SK-N-SH (cell line): ENCODE results near the gene TBL1X. TPM values are rescaled to one million over a fixed set of nuclear protein-coding genes. Genes with fewer than 3 reads are reported as not detected.

ENCODE experiments used
- CTCF ChIA-PET: fragments of 300-600, 350-600 bp; formaldehyde crosslinking; extraction: SDS; loops from one replicate; lab custom pipeline; 2021; lab: Yijun Ruan, JAX
- POLR2A ChIA-PET: fragments of 350-600 bp; sonication (Branson Sonifier 250); formaldehyde crosslinking; extraction: SDS; loops from one replicate; lab custom pipeline; 2020; ENCODE audit warnings: antibody characterized with exemption, inconsistent platforms; lab: Yijun Ruan, JAX
- DNase-seq: peaks from one replicate; pipeline ENCODE4 v3.0.0; 2012
- H2AFZ ChIP-seq: fragments of 200-600 bp; sonication (generic); 2 replicates; pipeline ENCODE4 v1.8.1; 2016; ENCODE audit warnings: antibody characterized with exemption, mild to moderate bottlenecking, low read depth
- H3F3A ChIP-seq: fragments of 200-600 bp; sonication (generic); replicated peaks from 2 replicates; pipeline ENCODE3; 2016; ENCODE audit warnings: antibody characterized with exemption, mild to moderate bottlenecking; ENCODE audit not compliant: insufficient read depth
- H3K27ac ChIP-seq, 2 experiments: fragments of 200-500 bp in 1 of 2; fragments of 200-600 bp in 1 of 2; sonication (Bioruptor generic) in 1 of 2; sonication (generic), shearing (Covaris generic) in 1 of 2; 2 replicates each; pipeline versions ENCODE4 v1.5.1 to v1.6.1; 2014 to 2016; ENCODE audit warnings: low read depth in 2 of 2, inconsistent platforms in 1 of 2, low read length in 1 of 2, mild to moderate bottlenecking in 1 of 2, mixed read lengths in 1 of 2
- H3K27me3 ChIP-seq: fragments of 200-600 bp; sonication (generic), shearing (Covaris generic); 2 replicates; pipeline ENCODE4 v1.6.1; 2016; ENCODE audit warnings: mixed run types; ENCODE audit not compliant: insufficient read depth
- H3K36me3 ChIP-seq, 2 experiments: fragments of 200-500 bp in 1 of 2; fragments of 200-600 bp in 1 of 2; sonication (Bioruptor generic) in 1 of 2; sonication (generic) in 1 of 2; replicated peaks in 1 of 2; 2 replicates each; pipeline versions ENCODE3 to v1.5.1; 2014 to 2016; ENCODE audit warnings: low read length in 1 of 2, mild to moderate bottlenecking in 1 of 2; ENCODE audit not compliant: insufficient read depth in 2 of 2, control insufficient read depth in 1 of 2
- H3K4me1 ChIP-seq, 2 experiments: fragments of 200-500 bp in 1 of 2; fragments of 200-600 bp in 1 of 2; sonication (Bioruptor generic) in 1 of 2; sonication (generic), shearing (Covaris generic) in 1 of 2; 2 replicates each; pipeline versions ENCODE4 v1.5.1 to v1.6.1; 2014 to 2016; ENCODE audit warnings: low read depth in 1 of 2, low read length in 1 of 2, mixed run types in 1 of 2; ENCODE audit not compliant: insufficient read depth in 2 of 2, control insufficient read depth in 1 of 2
- H3K4me2 ChIP-seq: fragments of 200-600 bp; sonication (generic), shearing (Covaris generic); 2 replicates; pipeline ENCODE4 v1.6.1; 2017; ENCODE audit warnings: mixed run types
- H3K4me3 ChIP-seq, 2 experiments: fragments of 200-500 bp in 1 of 2; fragments of 200-600 bp in 1 of 2; sonication (Bioruptor generic) in 1 of 2; sonication (generic), shearing (Covaris generic) in 1 of 2; 2 replicates each; pipeline versions ENCODE4 v1.5.1 to v1.8.1; 2014 to 2016; ENCODE audit warnings: low read depth in 2 of 2, inconsistent platforms in 1 of 2, low read length in 1 of 2, mild to moderate bottlenecking in 1 of 2, mixed read lengths in 1 of 2, moderate library complexity in 1 of 2
- H3K79me2 ChIP-seq: fragments of 200-600 bp; sonication (generic); 2 replicates; pipeline ENCODE4 v1.8.1; 2017; ENCODE audit warnings: mild to moderate bottlenecking; ENCODE audit not compliant: insufficient read depth
- H3K9ac ChIP-seq: fragments of 200-600 bp; sonication (generic); 2 replicates; pipeline ENCODE4 v1.6.1; 2017; ENCODE audit warnings: mixed run types
- H3K9me2 ChIP-seq: fragments of 200-600 bp; sonication (generic); 2 replicates; pipeline ENCODE4 v1.6.1; 2017; ENCODE audit warnings: mixed run types
- H3K9me3 ChIP-seq: fragments of 200-600 bp; sonication (generic); 2 replicates; pipeline ENCODE4 v1.6.1; 2017; ENCODE audit warnings: mixed run types, mild to moderate bottlenecking, moderate library complexity
- H4K20me1 ChIP-seq: fragments of 200-600 bp; sonication (generic); 2 replicates; pipeline ENCODE4 v1.6.1; 2017; ENCODE audit warnings: mild to moderate bottlenecking, mixed run types; ENCODE audit not compliant: insufficient read depth
- CTCF ChIP-seq: fragments of 200-600 bp; sonication (generic); IDR thresholded peaks from 2 replicates; pipeline ENCODE4 v1.6.1; 2017; ENCODE audit warnings: antibody characterized with exemption, mild to moderate bottlenecking, moderate library complexity
- FOXJ3 ChIP-seq: sonication (generic); formaldehyde crosslinking; IDR thresholded peaks from 2 replicates; pipeline ENCODE4 v1.5.1; 2020; ENCODE audit warnings: mild to moderate bottlenecking, missing genetic modification reagents
- GABPA ChIP-seq: IDR thresholded peaks from 2 replicates; pipeline ENCODE4 v1.4.0; 2012; ENCODE audit warnings: low read depth, mild to moderate bottlenecking
- GATA2 ChIP-seq: sonication (generic); formaldehyde crosslinking; IDR thresholded peaks from 2 replicates; pipeline ENCODE4 v1.5.0; 2020; ENCODE audit warnings: mild to moderate bottlenecking, missing genetic modification reagents
- JUND ChIP-seq: IDR thresholded peaks from 2 replicates; pipeline ENCODE4 v1.4.0; 2012
- MEF2A ChIP-seq: IDR thresholded peaks from 2 replicates; pipeline ENCODE4 v1.4.0; 2012; ENCODE audit warnings: low read depth, borderline replicate concordance
- NRF1 ChIP-seq: IDR thresholded peaks from 2 replicates; pipeline ENCODE4 v1.6.1; 2012; ENCODE audit warnings: low read depth, mild to moderate bottlenecking, low read length
- RCOR1 ChIP-seq: fragments of 150-350 bp; IDR thresholded peaks from 2 replicates; pipeline ENCODE4 v1.6.1; 2017; ENCODE audit warnings: antibody characterized with exemption, low read length
- REST ChIP-seq: IDR thresholded peaks from 2 replicates; pipeline ENCODE4 v1.6.1; 2012; ENCODE audit warnings: mild to moderate bottlenecking, low read depth, low read length, moderate library complexity
- RFX5 ChIP-seq: IDR thresholded peaks from 2 replicates; pipeline ENCODE4 v1.6.1; 2012; ENCODE audit warnings: mild to moderate bottlenecking, improper control_type of control experiment, low read length
- SIN3A ChIP-seq: IDR thresholded peaks from 2 replicates; pipeline ENCODE4 v1.6.1; 2012; ENCODE audit warnings: low read depth, mild to moderate bottlenecking, low read length, moderate library complexity, borderline replicate concordance
- TCF12 ChIP-seq: IDR thresholded peaks from 2 replicates; pipeline ENCODE4 v1.4.0; 2012
- USF1 ChIP-seq: IDR thresholded peaks from 2 replicates; pipeline ENCODE4 v1.4.0; 2012; ENCODE audit warnings: low read depth, borderline replicate concordance
- USF2 ChIP-seq: fragments of 150-350 bp; IDR thresholded peaks from 2 replicates; pipeline ENCODE4 v1.6.1; 2017; ENCODE audit warnings: antibody characterized with exemption, low read length, low read depth, borderline replicate concordance
- YY1 ChIP-seq: IDR thresholded peaks from 2 replicates; pipeline ENCODE4 v1.4.0; 2012; ENCODE audit warnings: low read depth, mild to moderate bottlenecking
- WGBS: methylation state at CpG from one replicate; pipeline ENCODE4 v1.1.6; 2017; ENCODE audit warnings: low lambda C conversion rate; 5-methylcytosine and 5-hydroxymethylcytosine counted together
- polyA plus RNA-seq, 3 experiments: library from polyadenylated mRNA; depleted of rRNA; stranded (reverse); fragments of >200 nt; gene quantifications; 2 replicates each; pipeline ENCODE4 v1.2.3, GENCODE V29; 2012

Gene TBL1X
- polyA plus RNA-seq, 1 of the 3 experiments (the other 2 are of a cell fraction): 10.6 TPM

- TF ChIP-seq CTCF (no peak), GATA2 (CRISPR knock-in tag) (no peak), RFX5 (no peak), NRF1 (no peak), FOXJ3 (no peak), RCOR1 (no peak), USF1 (no peak), MEF2A (no peak), TCF12 (no peak), YY1 (no peak), REST (no peak)
- H4K20me1 ChIP-seq: no peaks in the 10 kb centered on the region
- peaks cover 4% of the 10 kb centered on the region; the same call in 1 of the 2 replicates for H3K79me2 ChIP-seq
Observed at GRCh38 chrX:9555354-9555753, 90.5 kb downstream of the TBL1X start.

GRCh38 chrX:9557091-9557490 lies 92.2 kb downstream of the TBL1X start:
- Histone ChIP-seq H3K27me3 (no peaks in the 10 kb centered on the region; the same call in 1 of the 2 replicates), H3K79me2 (peaks cover 4% of the 10 kb centered on the region; the same call in 1 of the 2 replicates), H3K9me2 (no peaks in the 10 kb centered on the region), H3K4me3 (no peak overlapping the region), H2AFZ (no peak overlapping the region), H3K9ac (no peak overlapping the region), H3F3A (peaks cover 1% of the 10 kb centered on the region), H3K4me2 (no peak overlapping the region), H3K36me3 (no peaks in the 10 kb centered on the region), H3K4me1 (peaks cover 0 to 2% of the 10 kb centered on the region in 2 experiments; a peak in 1 of 4 replicates), H4K20me1 (no peaks in the 10 kb centered on the region), H3K9me3 (no peaks in the 10 kb centered on the region), H3K27ac (no peak overlapping the region)
- TF ChIP-seq GABPA: no peak
- no peak for TF ChIP-seq USF2
- TF ChIP-seq SIN3A: no peak
- no peak for TF ChIP-seq MEF2A
- TF ChIP-seq JUND: no peak
- ChIA-PET CTCF (no interaction called here), POLR2A (no interaction called here)
- 42% methylated on average over 11 of the region's 11 CpGs for WGBS
- DNase-seq: no peak

More at GRCh38 chrX:9555354-9555753, 90.5 kb downstream of the TBL1X start:
- Histone ChIP-seq H3K4me3 (no peak overlapping the region), H3K9me2 (no peaks in the 10 kb centered on the region), H3K36me3 (no peaks in the 10 kb centered on the region), H3K9ac (no peak overlapping the region), H3K27me3 (no peaks in the 10 kb centered on the region; the same call in 1 of the 2 replicates), H3K9me3 (no peaks in the 10 kb centered on the region), H3K4me2 (no peak overlapping the region), H3F3A (no peaks in the 10 kb centered on the region), H3K4me1 (peaks cover 0 to 2% of the 10 kb centered on the region in 2 experiments; a peak in 1 of 4 replicates), H3K27ac (no peak overlapping the region), H2AFZ (no peak overlapping the region)
- 51% methylated on average over 2 of the region's 2 CpGs for WGBS
- CTCF ChIA-PET: no interaction called here
- no peak for DNase-seq
- POLR2A ChIA-PET: no interaction called here
